Upper lobe of left lung (tissue), 6 donors: ENCODE data around the gene INHBC. TPM values are rescaled to one million over a fixed set of nuclear protein-coding genes. Genes with fewer than 3 reads are reported as not detected.

ENCODE experiments used
- ATAC-seq, 2 donors: fragments of 200-7000 bp; cut with Tn5 transposase; one replicate each; pipeline ENCODE4 v1.9.1; 2022; ENCODE audit warnings: mild to moderate bottlenecking in 2 of 2, moderate library complexity in 2 of 2; ENCODE audit not compliant: low FRiP score in 2 of 2
- DNase-seq, 2 donors: peaks; one replicate each; pipeline ENCODE4 v3.0.0-alpha.2; 2019 to 2020
- H3K27ac ChIP-seq, 4 donors: fragments of 200-600 bp; sonication (generic); one replicate each; pipeline ENCODE4 v1.5.1; 2016 to 2019
- H3K27me3 ChIP-seq, 4 donors: fragments of 200-600 bp; sonication (generic); one replicate each; pipeline ENCODE4 v1.5.1; 2017 to 2019
- H3K36me3 ChIP-seq, 4 donors: fragments of 200-600 bp; sonication (generic); one replicate each; pipeline ENCODE4 v1.5.1; 2016 to 2019
- H3K4me1 ChIP-seq, 4 donors: fragments of 200-600 bp; sonication (generic); one replicate each; pipeline ENCODE4 v1.5.1; 2018 to 2019
- H3K4me3 ChIP-seq, 4 donors: fragments of 200-600 bp; sonication (generic); one replicate each; pipeline ENCODE4 v1.5.1; 2017 to 2019; ENCODE audit warnings: mild to moderate bottlenecking in 2 of 4, moderate library complexity in 1 of 4
- H3K9me3 ChIP-seq, 4 donors: fragments of 200-600 bp; sonication (generic); one replicate each; pipeline ENCODE4 v1.5.1; 2018 to 2019
- CTCF ChIP-seq, 6 experiments: fragments of 450-650 bp in 4 of 6; fragments of 200-600 bp in 2 of 6; sonication (generic) in 2 of 6; IDR thresholded peaks; one replicate each; pipeline ENCODE4 v1.5.1; 2016 to 2019; ENCODE audit warnings: antibody characterized with exemption in 6 of 6
- EP300 ChIP-seq, 4 donors: sonication (generic); formaldehyde crosslinking; IDR thresholded peaks; one replicate each; pipeline ENCODE4 v1.5.1; 2017; ENCODE audit warnings: antibody characterized with exemption in 4 of 4, control low read depth in 2 of 4
- POLR2A ChIP-seq, 4 donors: fragments of 450-650 bp; IDR thresholded peaks; one replicate each; pipeline ENCODE4 v1.5.1; 2016 to 2017; ENCODE audit warnings: antibody characterized with exemption in 4 of 4, mild to moderate bottlenecking in 2 of 4
- POLR2AphosphoS5 ChIP-seq, 2 donors: sonication (generic); formaldehyde crosslinking; IDR thresholded peaks; one replicate each; pipeline ENCODE4 v1.5.1; 2017; ENCODE audit warnings: antibody characterized with exemption in 2 of 2
- WGBS, 2 donors: methylation state at CpG; one replicate each; pipeline ENCODE4 v1.1.5; 2017 to 2018; 5-methylcytosine and 5-hydroxymethylcytosine counted together
- total RNA-seq, 6 donors: library from RNA; depleted of rRNA in 4 of 6; stranded (reverse); fragments of >200 nt in 4 of 6; gene quantifications; one replicate each; pipeline versions ENCODE4 v1.1.0 to v1.2.1, GENCODE V29; 2016 to 2021
- donor health status: DM: no; HTN: no; CAD: no; lungs with moderate emphysema.
- donor health status: DM: no; HTN: yes; CAD: no; lungs with severe emphysema.

The INHBC gene
- total RNA-seq, 6 donors from 2014 or later: not detected

GRCh38 chr12:57462251-57462911 is 27.8 kb downstream of the INHBC start:
- peak; percentile 80 to 92 for ATAC-seq
- TF ChIP-seq EP300 (IDR thresholded peaks at IDR 0.05): no peak
- peak; percentile 89 to 96 (median 92) for TF ChIP-seq CTCF (IDR thresholded peaks at IDR 0.05)
- peak in 1 of 2 donors; percentile 24 for TF ChIP-seq POLR2AphosphoS5 (IDR thresholded peaks at IDR 0.05)
- peak in 1 of 4 donors; percentile 10 for TF ChIP-seq POLR2A (IDR thresholded peaks at IDR 0.05)
- Histone ChIP-seq H3K27ac (peak overlapping the region; percentile 53 to 86 (median 70)), H3K4me3 (peak overlapping the region; percentile 54 to 79 (median 71)), H3K4me1 (peaks cover 33 to 45% (median 35%) of the 10 kb centered on the region in 4 donors), H3K27me3 (peaks cover 0 to 9% (median 4%) of the 10 kb centered on the region in 4 donors), H3K36me3 (no peaks in the 10 kb centered on the region), H3K9me3 (no peaks in the 10 kb centered on the region)
- 0 to 1% methylated on average over 5 to 28 of the region's 28 CpGs for WGBS, 2 donors
- DNase-seq: peak; percentile 90 to 93

DNA sequence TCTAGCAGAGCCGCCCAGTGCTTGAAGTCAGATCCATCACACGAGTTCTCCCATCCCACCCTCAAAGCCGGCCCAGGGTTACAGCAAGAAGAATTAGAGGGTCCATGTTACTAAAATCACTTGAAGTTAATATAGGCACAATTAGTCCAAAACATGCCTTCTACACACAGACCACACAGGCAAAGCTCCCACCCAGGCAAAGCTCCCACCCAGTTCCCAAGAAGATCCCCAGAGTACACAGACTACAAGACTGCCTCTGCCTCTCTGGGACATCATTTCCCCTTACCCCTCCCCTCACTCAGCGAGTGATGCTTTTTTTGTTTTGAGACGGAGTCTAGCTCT is 28.3 kb downstream of the INHBC start:
- Histone ChIP-seq H3K27ac (peak overlapping the region; percentile 53 to 86 (median 70)), H3K4me3 (peak overlapping the region in 2 of 4 donors; percentile 65 to 79), H3K4me1 (peaks cover 33 to 45% (median 35%) of the 10 kb centered on the region in 4 donors), H3K36me3 (no peaks in the 10 kb centered on the region), H3K9me3 (no peaks in the 10 kb centered on the region), H3K27me3 (peaks cover 0 to 9% (median 4%) of the 10 kb centered on the region in 4 donors)
- WGBS, 2 donors: 26 to 35% methylated on average over 4 to 5 of the region's 5 CpGs
- no peak for TF ChIP-seq POLR2AphosphoS5 (IDR thresholded peaks at IDR 0.05)
- no peak for TF ChIP-seq POLR2A (IDR thresholded peaks at IDR 0.05)
- no peak for TF ChIP-seq EP300 (IDR thresholded peaks at IDR 0.05)
- TF ChIP-seq CTCF (IDR thresholded peaks at IDR 0.05): no peak
- ATAC-seq (no peak), DNase-seq (no peak)

DNA sequence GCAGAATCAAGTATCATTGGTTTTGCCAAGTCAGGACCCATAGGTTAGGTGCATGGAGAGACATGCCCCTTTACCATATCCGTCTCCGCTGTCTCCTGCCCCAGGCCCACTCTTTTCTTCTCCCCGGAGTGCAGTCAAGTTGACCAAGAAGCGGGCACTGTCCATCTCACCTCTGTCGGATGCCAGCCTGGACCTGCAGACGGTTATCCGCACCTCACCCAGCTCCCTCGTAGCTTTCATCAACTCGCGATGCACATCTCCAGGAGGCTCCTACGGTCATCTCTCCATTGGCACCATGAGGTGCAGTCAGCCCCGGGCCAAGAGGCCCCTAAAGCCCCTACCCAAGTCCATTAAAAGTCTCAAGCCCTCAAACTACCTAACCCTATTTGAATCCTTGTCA is 30.0 kb downstream of the INHBC start:
- peaks cover 0 to 9% (median 4%) of the 10 kb centered on the region in 4 donors for H3K27me3 ChIP-seq
- no peak for TF ChIP-seq CTCF (IDR thresholded peaks at IDR 0.05)
- no peak for TF ChIP-seq POLR2AphosphoS5 (IDR thresholded peaks at IDR 0.05)
- no peak for TF ChIP-seq POLR2A (IDR thresholded peaks at IDR 0.05)
- no peak for TF ChIP-seq EP300 (IDR thresholded peaks at IDR 0.05)

GRCh38 chr12:57465030-57465746 is 30.6 kb downstream of the INHBC start:
- ATAC-seq: no peak

More for the DNA sequence above, 30.0 kb downstream of the INHBC start:
- ATAC-seq (no peak), DNase-seq (no peak)
- WGBS, 2 donors: 90 to 96% methylated on average over 12 of the region's 12 CpGs
- no peak overlapping the region for H3K4me3 ChIP-seq
- peaks cover 26 to 35% (median 30%) of the 10 kb centered on the region in 4 donors for H3K4me1 ChIP-seq
- H3K36me3 ChIP-seq: peaks cover 0 to 6% (median 0%) of the 10 kb centered on the region in 4 donors
- H3K9me3 ChIP-seq: no peaks in the 10 kb centered on the region
- H3K27ac ChIP-seq: no peak overlapping the region

More at GRCh38 chr12:57465030-57465746, 30.6 kb downstream of the INHBC start:
- Histone ChIP-seq H3K4me3 (no peak overlapping the region), H3K36me3 (peaks cover 0 to 13% (median 0%) of the 10 kb centered on the region in 4 donors), H3K9me3 (no peaks in the 10 kb centered on the region), H3K4me1 (peaks cover 22 to 28% (median 26%) of the 10 kb centered on the region in 4 donors), H3K27ac (no peak overlapping the region), H3K27me3 (peaks cover 0 to 9% (median 4%) of the 10 kb centered on the region in 4 donors)
- no peak for DNase-seq
- 74 to 81% methylated on average over 6 of the region's 6 CpGs for WGBS, 2 donors
- TF ChIP-seq EP300 (IDR thresholded peaks at IDR 0.05): no peak
- TF ChIP-seq CTCF (IDR thresholded peaks at IDR 0.05): no peak
- no peak for TF ChIP-seq POLR2AphosphoS5 (IDR thresholded peaks at IDR 0.05)
- no peak for TF ChIP-seq POLR2A (IDR thresholded peaks at IDR 0.05)
